Spinal cord (tissue), 10 donors: ENCODE results near the gene PSMB4. TPM values are rescaled to one million over a fixed set of nuclear protein-coding genes. Genes with fewer than 3 reads are reported as not detected.

ENCODE experiments used
- DNase-seq, 6 donors: peaks; one replicate each; pipeline versions ENCODE4 v3.0.0 to v3.0.0-alpha.2; 2013 to 2015; ENCODE audit warnings: low spot score in 6 of 6, low read depth in 4 of 6
- H3K27ac ChIP-seq: one replicate; pipeline ENCODE4 v1.5.1; 2013; ENCODE audit warnings: low read depth, low read length, control low read depth
- H3K27me3 ChIP-seq: one replicate; pipeline ENCODE4 v1.6.1; 2013; ENCODE audit warnings: low read length; ENCODE audit not compliant: control insufficient read depth, insufficient read depth
- H3K36me3 ChIP-seq: one replicate; pipeline ENCODE4 v1.6.1; 2013; ENCODE audit warnings: low read length; ENCODE audit not compliant: control insufficient read depth, insufficient read depth
- H3K4me1 ChIP-seq: one replicate; pipeline ENCODE4 v1.6.1; 2013; ENCODE audit warnings: low read length; ENCODE audit not compliant: control insufficient read depth, insufficient read depth
- H3K4me3 ChIP-seq: one replicate; pipeline ENCODE4 v1.5.1; 2013; ENCODE audit warnings: low read depth, low read length, control low read depth
- H3K9me3 ChIP-seq: one replicate; pipeline ENCODE4 v1.6.1; 2013; ENCODE audit warnings: low read length; ENCODE audit not compliant: control insufficient read depth, insufficient read depth
- WGBS: methylation state at CpG from one replicate; pipeline ENCODE4 v1.1.5; 2013; ENCODE audit warnings: missing lambda C conversion rate; ENCODE audit not compliant: insufficient coverage; 5-methylcytosine and 5-hydroxymethylcytosine counted together
- polyA plus RNA-seq, 2 donors: library from polyadenylated mRNA; unstranded; fragments of 120-200 nt; gene quantifications; one replicate each; pipeline ENCODE4 v1.2.1, GENCODE V29; 2013; ENCODE audit not compliant: insufficient read length in 2 of 2
- total RNA-seq, 2 donors: library from RNA; depleted of rRNA in 1 of 2; stranded (reverse); fragments of 120-200 nt in 1 of 2; fragments of >200 nt in 1 of 2; gene quantifications; one replicate each; pipeline versions ENCODE4 v1.2.3 to v1.2.4, GENCODE V29; 2013 to 2014
- donor health status: healthy.

The PSMB4 gene
- total and polyA plus RNA-seq, 4 donors, result 247 to 298 (median 280) TPM

- no peak overlapping the region for H3K4me3 ChIP-seq
- H3K4me1 ChIP-seq, result peaks cover 40% of the 10 kb centered on the region
- no peaks in the 10 kb centered on the region for H3K27me3 ChIP-seq
Measured at GRCh38 chr1:151368393-151369301, 30.7 kb upstream of the PSMB4 start.

GRCh38 chr1:151369302-151369610, 30.1 kb upstream of the PSMB4 start:
- Histone ChIP-seq H3K4me1 (peaks cover 47% of the 10 kb centered on the region), H3K27me3 (no peaks in the 10 kb centered on the region), H3K9me3 (no peaks in the 10 kb centered on the region), H3K27ac (no peak overlapping the region), H3K4me3 (no peak overlapping the region), H3K36me3 (peaks cover 15% of the 10 kb centered on the region)
- 90% methylated on average over 7 of the region's 7 CpGs for WGBS
- no peak for DNase-seq

More at GRCh38 chr1:151368393-151369301, 30.7 kb upstream of the PSMB4 start:
- no peak for DNase-seq
- Histone ChIP-seq H3K27ac (no peak overlapping the region), H3K9me3 (no peaks in the 10 kb centered on the region), H3K36me3 (peaks cover 15% of the 10 kb centered on the region)
- WGBS, result 93% methylated on average over 18 of the region's 20 CpGs

- Histone ChIP-seq H3K36me3 (peaks cover 15% of the 10 kb centered on the region), H3K27ac (no peak overlapping the region), H3K9me3 (no peaks in the 10 kb centered on the region), H3K4me1 (peaks cover 47% of the 10 kb centered on the region), H3K4me3 (no peak overlapping the region), H3K27me3 (no peaks in the 10 kb centered on the region)
- WGBS, result 85% methylated on average over 12 of the region's 15 CpGs
- no peak for DNase-seq
Measured at GRCh38 chr1:151369621-151370048, 29.7 kb upstream of the PSMB4 start.

GRCh38 chr1:151370211-151370911, 29.0 kb upstream of the PSMB4 start:
- no peak for DNase-seq
- WGBS, result 84% methylated on average over 3 of the region's 6 CpGs
- Histone ChIP-seq H3K27ac (no peak overlapping the region), H3K4me1 (peaks cover 47% of the 10 kb centered on the region), H3K9me3 (no peaks in the 10 kb centered on the region), H3K27me3 (no peaks in the 10 kb centered on the region), H3K36me3 (peaks cover 14% of the 10 kb centered on the region), H3K4me3 (no peak overlapping the region)

- DNase-seq, result peak in 5 of 6 donors; percentile 49 to 89 (median 56)
- Histone ChIP-seq H3K27ac (peak overlapping the region; percentile 79), H3K4me3 (peak overlapping the region; percentile 35), H3K36me3 (peaks cover 11% of the 10 kb centered on the region), H3K9me3 (no peaks in the 10 kb centered on the region), H3K4me1 (peaks cover 47% of the 10 kb centered on the region), H3K27me3 (no peaks in the 10 kb centered on the region)
- 33% methylated on average over 4 of the region's 9 CpGs for WGBS
Measured at GRCh38 chr1:151371370-151372057, 27.9 kb upstream of the PSMB4 start.

GRCh38 chr1:151372058-151372934, 27.1 kb upstream of the PSMB4 start, which contains the start of gene SELENBP1:
SELENBP1 (minus strand) TSS chr1:151372705; CDS start chr1:151372641, 64 bp downstream.
- H3K4me3 ChIP-seq, result peak within 1 kb of the TSS; percentile 35
- H3K27me3 ChIP-seq, result no peaks in the 10 kb centered on the region
- peaks cover 11% of the 10 kb centered on the region for H3K36me3 ChIP-seq
- no peaks in the 10 kb centered on the region for H3K9me3 ChIP-seq
- H3K27ac ChIP-seq, result peak within 1 kb of the TSS; percentile 79
- peaks cover 47% of the 10 kb centered on the region for H3K4me1 ChIP-seq
- peak in 3 of 6 donors; percentile 42 to 83 (median 65) for DNase-seq
- 34% methylated on average over 4 of the region's 11 CpGs for WGBS

- no peaks in the 10 kb centered on the region for H3K27me3 ChIP-seq
- WGBS, result 99% methylated on average over 14 of the region's 14 CpGs
- no peak overlapping the region for H3K4me3 ChIP-seq
- no peaks in the 10 kb centered on the region for H3K9me3 ChIP-seq
- peaks cover 11% of the 10 kb centered on the region for H3K36me3 ChIP-seq
- H3K27ac ChIP-seq, result no peak overlapping the region
- no peak for DNase-seq
- peaks cover 47% of the 10 kb centered on the region for H3K4me1 ChIP-seq
Measured at GRCh38 chr1:151373196-151373595, 26.2 kb upstream of the PSMB4 start.

- Histone ChIP-seq H3K9me3 (no peaks in the 10 kb centered on the region), H3K36me3 (no peaks in the 10 kb centered on the region), H3K4me1 (peaks cover 20% of the 10 kb centered on the region), H3K27ac (no peak overlapping the region), H3K27me3 (no peaks in the 10 kb centered on the region), H3K4me3 (no peak overlapping the region)
- DNase-seq, result no peak
- 88% methylated on average over 1 of the region's 3 CpGs for WGBS
Measured at GRCh38 chr1:151377150-151377884, 22.1 kb upstream of the PSMB4 start.
